Astrocyte of the cerebellum (primary cell): ENCODE measurements around the gene AOPEP.

Experiments used
- DNase-seq: peaks from one replicate; pipeline ENCODE4 v3.0.0-alpha.2; 2011; ENCODE audit warnings: low read depth
- H3K4me3 ChIP-seq: 2 replicates; pipeline ENCODE4 v1.5.1; 2011; ENCODE audit warnings: mild to moderate bottlenecking, low read depth, low read length, moderate library complexity
- CTCF ChIP-seq: IDR thresholded peaks from 2 replicates; pipeline ENCODE4 v1.5.1; 2012; ENCODE audit warnings: low read length, low read depth, moderate library complexity, mild to moderate bottlenecking; ENCODE audit errors: missing control alignments
- in situ Hi-C: cut with HindIII; loops from 2 replicates; pipeline ENCODE4 v1.10.0; 2017; ENCODE audit warnings: low sequenced_read_pairs

The AOPEP gene

DNA sequence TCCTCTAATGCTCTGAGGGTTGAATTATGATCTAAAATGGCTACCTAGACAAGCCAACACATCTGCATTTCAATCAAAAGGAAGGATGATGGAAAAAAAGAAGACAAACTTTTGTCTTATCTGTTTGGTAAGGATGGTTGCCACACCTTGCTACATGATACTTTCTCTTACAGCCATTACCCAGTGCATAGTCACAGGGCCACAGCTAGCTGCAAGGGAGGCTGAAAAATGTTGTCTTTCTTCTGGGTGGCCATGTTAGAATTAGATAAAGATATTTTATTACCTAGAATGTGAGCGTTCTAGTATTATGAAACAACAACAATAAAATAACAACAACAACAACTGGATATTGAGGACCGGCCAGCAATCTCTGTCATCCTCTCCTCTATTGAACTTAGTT lies 4.7 kb upstream of the AOPEP start:
- no peak for TF ChIP-seq CTCF
- no peak overlapping the region for H3K4me3 ChIP-seq
- DNase-seq: no peak
- in situ Hi-C loops: no loop called here

- in situ Hi-C loops: no loop called here
- no peak overlapping the region for H3K4me3 ChIP-seq
- no peak for DNase-seq
- no peak for TF ChIP-seq CTCF
Observed at GRCh38 chr9:94725293-94725692, 1.2 kb upstream of the AOPEP start.

DNA sequence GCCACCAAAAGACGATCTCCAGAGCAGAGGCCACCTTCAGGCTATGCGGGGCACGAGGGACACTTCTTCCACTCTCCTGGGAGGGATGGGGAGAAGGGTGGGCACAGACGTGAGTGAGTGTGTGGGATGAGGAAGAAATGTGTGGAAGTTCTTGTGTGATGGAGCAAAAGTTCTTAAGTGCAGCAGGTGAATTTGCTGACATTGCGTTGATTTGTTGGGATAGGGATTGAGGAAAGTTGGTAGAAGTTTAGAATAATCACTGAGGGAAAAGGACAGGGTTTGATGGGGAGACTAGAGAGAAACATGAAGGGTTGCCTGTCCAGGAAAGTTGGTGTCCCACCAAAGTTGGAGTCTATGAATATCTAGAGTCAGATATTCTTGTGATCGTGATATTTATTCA lies 2.2 kb downstream of the AOPEP start:
- DNase-seq: no peak
- in situ Hi-C loops: no loop called here
- H3K4me3 ChIP-seq: no peak overlapping the region
- no peak for TF ChIP-seq CTCF

GRCh38 chr9:94729199-94729598 lies 2.7 kb downstream of the AOPEP start:
- no peak for TF ChIP-seq CTCF
- no peak for DNase-seq
- in situ Hi-C loops: no loop called here
- no peak overlapping the region for H3K4me3 ChIP-seq

- DNase-seq: no peak
- no peak overlapping the region for H3K4me3 ChIP-seq
- no peak for TF ChIP-seq CTCF
- in situ Hi-C loops: no loop called here
Observed at GRCh38 chr9:94734054-94734754, 7.7 kb downstream of the AOPEP start.

GRCh38 chr9:94736759-94737158 lies 10.3 kb downstream of the AOPEP start:
- no peak for DNase-seq
- in situ Hi-C loops: no loop called here
- no peak for TF ChIP-seq CTCF
- H3K4me3 ChIP-seq: no peak overlapping the region
